Activated naive CD8-positive, alpha-beta T cell treated with anti-CD3 and anti-CD28 coated beads, Interleukin-2, amount 10 ng/mL, durations not matched to agents 7 days and 5 days (primary cell): Measurements from ENCODE around the gene KREMEN2. TPM values are rescaled to one million over a fixed set of nuclear protein-coding genes. Genes with fewer than 3 reads are reported as not detected.
A peak's percentile ranks its signal among the peaks of the same experiment; 100 is the strongest.
"Not testable (repeated sequence)": the region's sequence is repeated elsewhere in the genome, so short reads cannot be mapped to it uniquely, and the experiment has no call there.

Experiments used
- ATAC-seq: fragments of 150-1000 bp; cut with Tn5 transposase; one replicate; pipeline ENCODE4 v1.10.0; 2021; ENCODE audit warnings: low read depth, moderate library complexity
- POLR2A ChIA-PET: fragments of 350-600 bp; sonication (Branson Sonifier 250); formaldehyde crosslinking; loops from one replicate; lab custom pipeline; 2021; ENCODE audit warnings: antibody characterized with exemption; lab: Charles Lee
- DNase-seq: peaks from one replicate; pipeline ENCODE4 v3.0.0; 2021
- H3K27ac Mint-ChIP-seq: one replicate; pipeline ENCODE4 v1.8.0; 2022; ENCODE audit warnings: mild to moderate bottlenecking, mixed read lengths
- H3K27me3 Mint-ChIP-seq: one replicate; pipeline ENCODE4 v1.8.0; 2022; ENCODE audit warnings: mild to moderate bottlenecking, moderate library complexity, mixed read lengths
- H3K36me3 Mint-ChIP-seq: one replicate; pipeline ENCODE4 v1.8.0; 2021; ENCODE audit warnings: mild to moderate bottlenecking, mixed read lengths
- H3K4me1 Mint-ChIP-seq: one replicate; pipeline ENCODE4 v1.8.0; 2021; ENCODE audit warnings: mixed read lengths
- H3K4me3 Mint-ChIP-seq: one replicate; pipeline ENCODE4 v1.8.0; 2022; ENCODE audit warnings: mild to moderate bottlenecking, moderate library complexity, mixed read lengths
- H3K9me3 Mint-ChIP-seq: one replicate; pipeline ENCODE4 v1.8.0; 2021; ENCODE audit warnings: mixed read lengths
- total RNA-seq, 2 experiments: library from RNA; stranded (reverse); gene quantifications; one replicate each; pipeline ENCODE4 v1.2.3, GENCODE V29; 2021

KREMEN2 gene, protein sequence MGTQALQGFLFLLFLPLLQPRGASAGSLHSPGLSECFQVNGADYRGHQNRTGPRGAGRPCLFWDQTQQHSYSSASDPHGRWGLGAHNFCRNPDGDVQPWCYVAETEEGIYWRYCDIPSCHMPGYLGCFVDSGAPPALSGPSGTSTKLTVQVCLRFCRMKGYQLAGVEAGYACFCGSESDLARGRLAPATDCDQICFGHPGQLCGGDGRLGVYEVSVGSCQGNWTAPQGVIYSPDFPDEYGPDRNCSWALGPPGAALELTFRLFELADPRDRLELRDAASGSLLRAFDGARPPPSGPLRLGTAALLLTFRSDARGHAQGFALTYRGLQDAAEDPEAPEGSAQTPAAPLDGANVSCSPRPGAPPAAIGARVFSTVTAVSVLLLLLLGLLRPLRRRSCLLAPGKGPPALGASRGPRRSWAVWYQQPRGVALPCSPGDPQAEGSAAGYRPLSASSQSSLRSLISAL
- under 1 TPM in 1 of 2 experiments, not detected in 1; 0.36 TPM for total RNA-seq

GRCh38 chr16:2963723-2964474 lies at the start of gene KREMEN2:
Gene KREMEN2 (plus strand): TSS chr16:2964275. CDS start chr16:2964521, 246 bp downstream.
- POLR2A ChIA-PET: interaction anchor here (1.5 to 4.1 kb wide), 2 partner anchors 8 to 17 kb away, joined by 4 to 27 read pairs; partner anchors contain the start of gene PKMYT1
- Mint-ChIP-seq H3K36me3 (no peaks in the 10 kb centered on the region), H3K27ac (no peak within 1 kb of the TSS), H3K4me3 (peak within 1 kb of the TSS; percentile 71), H3K4me1 (peaks cover 20% of the 10 kb centered on the region), H3K9me3 (no peaks in the 10 kb centered on the region), H3K27me3 (peaks cover 39% of the 10 kb centered on the region)
- no peak for DNase-seq
- no peak for ATAC-seq

GRCh38 chr16:2915196-2915929 lies 48.7 kb upstream of the KREMEN2 start:
- Mint-ChIP-seq H3K27me3 (peaks cover under 1% of the 10 kb centered on the region), H3K27ac (no peak overlapping the region), H3K4me1 (peaks cover 13% of the 10 kb centered on the region), H3K36me3 (peaks cover 9% of the 10 kb centered on the region), H3K4me3 (no peak overlapping the region), H3K9me3 (no peaks in the 10 kb centered on the region)
- no peak for DNase-seq
- POLR2A ChIA-PET: interaction anchor here (1.4 kb wide), 1 partner anchor 10 kb away, joined by 4 read pairs; no protein-coding TSS in a partner anchor
- no peak for ATAC-seq

GRCh38 chr16:2919511-2920255 lies 44.4 kb upstream of the KREMEN2 start:
- POLR2A ChIA-PET: interaction anchor here (1.0 to 1.2 kb wide), 2 partner anchors 8 to 29 kb away, joined by 3 to 7 read pairs; partner anchors contain the start of gene FLYWCH1
- Mint-ChIP-seq H3K27me3 (no peaks in the 10 kb centered on the region), H3K36me3 (peaks cover 9% of the 10 kb centered on the region), H3K9me3 (no peaks in the 10 kb centered on the region), H3K4me1 (peaks cover 5% of the 10 kb centered on the region), H3K4me3 (no peak overlapping the region), H3K27ac (no peak overlapping the region)
- no peak for DNase-seq
- peak; percentile 33 for ATAC-seq

- ATAC-seq (no peak), DNase-seq (no peak)
- Mint-ChIP-seq H3K27ac (no peak overlapping the region), H3K36me3 (peaks cover 9% of the 10 kb centered on the region), H3K4me3 (no peak overlapping the region), H3K9me3 (no peaks in the 10 kb centered on the region), H3K4me1 (peaks cover 12% of the 10 kb centered on the region), H3K27me3 (no peaks in the 10 kb centered on the region)
- POLR2A ChIA-PET: no interaction called here
These were observed 40.6 kb upstream of the KREMEN2 start for GRCh38 chr16:2923481-2923880.

- H3K27me3 Mint-ChIP-seq: no peaks in the 10 kb centered on the region
- no peak for DNase-seq
- POLR2A ChIA-PET: no interaction called here
These were observed 38.9 kb upstream of the KREMEN2 start for GRCh38 chr16:2924901-2925755.

DNA sequence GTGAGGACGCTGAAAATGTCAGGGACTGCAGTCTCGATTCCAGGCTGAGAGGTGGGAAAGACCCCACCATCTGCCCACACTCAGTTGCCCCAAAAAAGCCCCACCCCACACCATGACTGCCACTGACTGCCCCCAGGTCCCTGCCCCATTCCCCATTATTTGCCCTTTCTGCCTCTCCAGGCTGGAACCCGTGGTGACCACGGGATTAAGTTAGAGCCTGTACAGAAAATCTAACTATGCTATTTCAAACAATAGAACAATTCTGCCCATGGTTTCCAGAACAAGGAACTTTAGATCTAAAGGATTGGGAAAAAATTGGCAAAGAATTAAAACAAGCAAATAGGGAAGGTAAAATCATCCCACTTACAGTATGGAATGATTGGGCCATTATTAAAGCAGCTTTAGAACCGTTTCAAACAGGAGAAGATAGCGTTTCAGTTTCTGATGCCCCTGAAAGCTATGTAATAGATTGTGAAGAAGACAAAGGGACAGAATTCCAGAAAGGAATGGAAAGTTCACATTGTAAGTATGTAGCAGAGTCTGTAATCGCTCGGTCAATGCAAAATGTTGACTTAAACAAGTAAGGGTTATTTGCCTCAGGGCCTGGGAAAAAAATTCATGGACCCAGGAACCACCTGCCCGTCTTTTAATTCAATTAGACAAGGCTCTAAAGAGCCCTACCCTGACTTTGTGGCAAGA lies 38.0 kb upstream of the KREMEN2 start:
- Mint-ChIP-seq H3K4me3 (no peak overlapping the region), H3K27ac (peak overlapping the region; percentile 21), H3K4me1 (peaks cover 10% of the 10 kb centered on the region), H3K36me3 (peaks cover 6% of the 10 kb centered on the region), H3K27me3 (no peaks in the 10 kb centered on the region), H3K9me3 (no peaks in the 10 kb centered on the region)
- no peak for DNase-seq
- POLR2A ChIA-PET: interaction anchor here (1.2 kb wide), 2 partner anchors 15 to 54 kb away, joined by 3 read pairs; partner anchors contain the start of genes FLYWCH1 and PKMYT1
- ATAC-seq: no peak

More at GRCh38 chr16:2924901-2925755, 38.9 kb upstream of the KREMEN2 start:
- no peak overlapping the region for H3K4me3 Mint-ChIP-seq
- no peaks in the 10 kb centered on the region for H3K9me3 Mint-ChIP-seq
- no peak overlapping the region for H3K27ac Mint-ChIP-seq
- peaks cover 6% of the 10 kb centered on the region for H3K36me3 Mint-ChIP-seq
- no peak for ATAC-seq
- peaks cover 10% of the 10 kb centered on the region for H3K4me1 Mint-ChIP-seq

DNA sequence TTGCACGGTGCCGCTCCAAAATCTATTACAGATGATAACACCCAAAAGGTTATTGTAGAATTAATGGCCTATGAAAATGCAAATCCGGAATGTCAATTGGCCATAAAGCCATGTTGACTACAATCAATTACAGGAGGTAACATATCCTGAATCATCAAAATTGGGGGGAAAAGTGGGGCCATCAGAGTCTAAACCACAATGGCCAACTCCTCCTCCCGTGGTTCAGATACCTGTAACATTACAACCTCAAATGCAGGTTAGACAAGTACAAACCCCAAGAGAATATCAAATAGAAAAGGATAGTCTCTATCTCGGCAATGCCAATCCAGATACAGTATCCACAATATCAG lies 37.5 kb upstream of the KREMEN2 start:
- Mint-ChIP-seq H3K27me3 (no peaks in the 10 kb centered on the region), H3K36me3 (peaks cover 6% of the 10 kb centered on the region), H3K27ac (peak overlapping the region; percentile 21), H3K9me3 (no peaks in the 10 kb centered on the region), H3K4me1 (peaks cover 10% of the 10 kb centered on the region), H3K4me3 (peak overlapping the region; percentile 3)
- DNase-seq (no peak), ATAC-seq (no peak)
- POLR2A ChIA-PET: interaction anchor here (1.2 kb wide), 2 partner anchors 15 to 54 kb away, joined by 3 read pairs; partner anchors contain the start of genes FLYWCH1 and PKMYT1

DNA sequence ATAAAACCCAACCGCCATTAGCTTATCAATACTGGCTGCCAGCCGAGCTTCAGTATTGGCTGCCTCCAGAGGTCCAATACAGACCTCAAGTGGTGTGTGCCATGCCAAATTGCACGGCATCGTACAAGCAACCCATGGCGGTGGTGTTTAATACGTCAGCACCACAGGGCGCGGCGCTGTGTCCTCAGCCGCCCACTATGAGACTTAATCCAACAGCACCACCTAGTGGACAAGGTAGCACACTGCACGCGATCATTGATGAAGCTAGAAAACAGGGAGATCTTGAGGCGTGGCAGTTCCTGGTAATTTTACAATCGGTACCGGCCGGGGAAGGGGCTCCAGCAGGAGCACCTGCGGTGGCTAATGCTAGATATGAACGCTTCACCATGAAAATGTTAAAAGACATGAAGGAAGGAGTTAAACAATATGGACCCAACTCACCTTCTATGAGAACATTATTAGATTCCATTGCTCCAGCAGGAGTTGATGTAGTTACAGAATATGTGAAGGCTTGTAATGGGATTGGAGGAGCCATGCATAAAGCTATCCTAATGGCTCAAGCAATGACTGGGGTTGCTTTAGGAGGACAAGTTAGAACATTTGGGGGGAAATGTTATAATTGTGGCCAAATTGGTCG lies 36.9 kb upstream of the KREMEN2 start:
- H3K27ac Mint-ChIP-seq: peak overlapping the region; percentile 0

DNA sequence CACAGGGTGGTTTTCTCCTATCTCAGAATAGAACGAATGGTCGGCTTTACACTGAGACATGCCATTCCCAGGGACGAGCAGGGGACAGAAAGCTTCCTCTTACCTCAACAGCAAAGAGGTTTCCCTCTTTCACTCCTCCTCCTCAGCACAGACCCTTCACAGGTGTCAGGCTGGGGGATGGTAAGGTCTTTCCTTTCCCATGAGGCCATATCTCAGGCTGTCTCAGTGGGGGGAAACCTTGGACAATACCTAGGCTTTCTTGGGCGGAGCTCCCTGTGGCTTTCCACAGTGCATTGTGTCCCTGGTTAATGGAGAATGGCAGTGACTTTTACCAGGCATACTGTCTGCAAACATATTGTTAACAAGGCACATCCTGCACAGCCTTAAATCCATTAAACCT lies 35.9 kb upstream of the KREMEN2 start:
- DNase-seq, H3K4me3 Mint-ChIP-seq, H3K27me3 Mint-ChIP-seq, H3K4me1 Mint-ChIP-seq, H3K27ac Mint-ChIP-seq, ATAC-seq, POLR2A ChIA-PET, H3K9me3 Mint-ChIP-seq, H3K36me3 Mint-ChIP-seq: not testable (repeated sequence)

More for the DNA sequence above, 36.9 kb upstream of the KREMEN2 start:
- DNase-seq (peak; percentile 83), ATAC-seq (peak; percentile 97)
- H3K27me3 Mint-ChIP-seq: no peaks in the 10 kb centered on the region
- H3K4me1 Mint-ChIP-seq: peaks cover 10% of the 10 kb centered on the region
- peaks cover 5% of the 10 kb centered on the region for H3K36me3 Mint-ChIP-seq
- no peaks in the 10 kb centered on the region for H3K9me3 Mint-ChIP-seq
- POLR2A ChIA-PET: interaction anchor here (0.6 to 1.2 kb wide), 3 partner anchors 16 to 205 kb away, joined by 3 to 6 read pairs (median 3); partner anchors contain the start of genes FLYWCH1 and PKMYT1
- H3K4me3 Mint-ChIP-seq: peak overlapping the region; percentile 0

DNA sequence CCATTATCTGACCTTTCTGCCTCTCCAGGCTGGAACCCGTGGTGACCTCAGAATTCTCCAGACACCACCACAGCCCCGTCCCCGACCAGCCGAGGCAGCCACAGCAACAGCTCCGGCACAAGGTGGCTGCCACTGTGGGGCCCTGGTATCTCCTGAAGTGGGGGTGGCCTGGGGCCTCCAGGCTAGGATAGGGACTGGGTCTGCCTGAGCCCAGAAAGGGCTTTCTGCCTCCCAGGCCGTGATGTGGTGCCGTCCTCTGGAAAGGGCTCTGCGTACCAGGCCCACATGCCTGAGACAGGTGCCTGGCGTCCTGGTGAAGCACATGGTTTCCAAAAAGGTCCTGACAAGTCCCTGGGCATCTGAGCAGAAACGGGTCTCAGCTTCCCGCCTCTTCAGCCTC lies 35.3 kb upstream of the KREMEN2 start:
- POLR2A ChIA-PET: no interaction called here
- no peaks in the 10 kb centered on the region for H3K36me3 Mint-ChIP-seq

DNA sequence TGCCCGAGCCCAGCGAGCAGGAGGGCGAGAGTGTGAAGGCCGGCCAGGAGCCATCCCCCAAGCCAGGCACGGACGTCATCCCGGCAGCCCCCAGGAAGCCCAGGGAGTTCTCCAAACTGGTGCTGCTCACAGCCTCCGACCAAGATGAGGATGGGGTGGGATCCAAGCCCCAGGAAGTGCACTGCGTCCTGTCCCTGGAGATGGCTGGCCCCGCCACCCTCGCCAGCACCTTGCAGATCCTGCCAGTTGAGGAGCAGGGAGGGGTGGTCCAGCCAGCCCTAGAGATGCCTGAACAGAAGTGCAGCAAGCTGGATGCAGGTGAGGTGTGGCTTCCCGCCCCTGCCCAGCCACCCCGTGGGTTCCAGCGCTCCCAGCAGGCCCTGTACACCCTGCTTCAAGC lies 34.4 kb upstream of the KREMEN2 start:
- Mint-ChIP-seq H3K27ac (no peak overlapping the region), H3K9me3 (no peaks in the 10 kb centered on the region), H3K4me3 (no peak overlapping the region), H3K27me3 (no peaks in the 10 kb centered on the region), H3K4me1 (peaks cover 10% of the 10 kb centered on the region), H3K36me3 (peaks cover 3% of the 10 kb centered on the region)
- DNase-seq: no peak
- POLR2A ChIA-PET: interaction anchor here (1.1 kb wide), 1 partner anchor 51 kb away, joined by 4 read pairs; the partner anchor contains the start of gene PKMYT1
- no peak for ATAC-seq

More for the DNA sequence above, 35.3 kb upstream of the KREMEN2 start:
- Mint-ChIP-seq H3K27me3 (no peaks in the 10 kb centered on the region), H3K9me3 (no peaks in the 10 kb centered on the region), H3K27ac (no peak overlapping the region), H3K4me1 (peaks cover 10% of the 10 kb centered on the region), H3K4me3 (no peak overlapping the region)
- ATAC-seq (no peak), DNase-seq (no peak)
